Activated CD4-positive, alpha-beta memory T cell treated with anti-CD3 and anti-CD28 coated beads, Interleukin-2, amount 10 ng/mL, durations not matched to agents 7 days and 5 days (primary cell): ENCODE data around the gene MACROH2A1. TPM values are rescaled to one million over a fixed set of nuclear protein-coding genes. Genes with fewer than 3 reads are reported as not detected.

Experiments
- CTCF ChIA-PET: fragments of 350-600 bp; sonication (Branson Sonifier 250); formaldehyde crosslinking; loops from one replicate; lab custom pipeline; 2021; ENCODE audit warnings: antibody characterized with exemption, inconsistent platforms; lab: Charles Lee
- POLR2A ChIA-PET: fragments of 350-600 bp; sonication (Branson Sonifier 250); formaldehyde crosslinking; loops from one replicate; lab custom pipeline; 2021; ENCODE audit warnings: antibody characterized with exemption; lab: Charles Lee
- DNase-seq: peaks from one replicate; pipeline ENCODE4 v3.0.0-alpha.2; 2020
- H3K27ac Mint-ChIP-seq: one replicate; pipeline ENCODE4 v1.8.0; 2021; ENCODE audit warnings: mild to moderate bottlenecking, mixed read lengths
- H3K27me3 Mint-ChIP-seq: one replicate; pipeline ENCODE4 v1.8.0; 2021; ENCODE audit warnings: mixed read lengths
- H3K36me3 Mint-ChIP-seq: one replicate; pipeline ENCODE4 v1.8.0; 2021; ENCODE audit warnings: low read depth, mixed read lengths
- H3K4me1 Mint-ChIP-seq: one replicate; pipeline ENCODE4 v1.8.0; 2021; ENCODE audit warnings: mixed read lengths
- H3K4me3 Mint-ChIP-seq: one replicate; pipeline ENCODE4 v1.8.0; 2021; ENCODE audit warnings: mild to moderate bottlenecking, mixed read lengths
- H3K9me3 Mint-ChIP-seq: one replicate; pipeline ENCODE4 v1.8.0; 2021; ENCODE audit warnings: mixed read lengths
- total RNA-seq, 2 experiments: library from RNA; stranded (reverse); gene quantifications; one replicate each; pipeline ENCODE4 v1.2.3, GENCODE V29; 2021

MACROH2A1 gene
- total RNA-seq, 2 experiments from 2014 or later, result 248 to 263 TPM

GRCh38 chr5:135377751-135378680 is 21.0 kb downstream of the MACROH2A1 start:
- H3K4me3 Mint-ChIP-seq, result no peak overlapping the region
- ChIA-PET POLR2A (interaction anchor here (3.4 kb wide), 1 partner anchor 15 kb away, joined by 9 read pairs; no protein-coding TSS in a partner anchor), CTCF (interaction anchor here (1.0 kb wide), 1 partner anchor 48 kb away, joined by 3 read pairs; no protein-coding TSS in a partner anchor)
- H3K27ac Mint-ChIP-seq, result peak overlapping the region; percentile 36
- no peak for DNase-seq
- peaks cover 66% of the 10 kb centered on the region for H3K4me1 Mint-ChIP-seq
- H3K36me3 Mint-ChIP-seq, result peaks cover 84% of the 10 kb centered on the region
- no peaks in the 10 kb centered on the region for H3K9me3 Mint-ChIP-seq
- H3K27me3 Mint-ChIP-seq, result no peaks in the 10 kb centered on the region

- H3K4me1 Mint-ChIP-seq, result peaks cover 74% of the 10 kb centered on the region
- POLR2A ChIA-PET, result interaction anchor here (3.4 kb wide), 1 partner anchor 16 kb away, joined by 9 read pairs; no protein-coding TSS in a partner anchor
- CTCF ChIA-PET, result no interaction called here
- no peaks in the 10 kb centered on the region for H3K9me3 Mint-ChIP-seq
- DNase-seq, result no peak
- no peak overlapping the region for H3K4me3 Mint-ChIP-seq
- peak overlapping the region; percentile 36 for H3K27ac Mint-ChIP-seq
- no peaks in the 10 kb centered on the region for H3K27me3 Mint-ChIP-seq
- peaks cover 84% of the 10 kb centered on the region for H3K36me3 Mint-ChIP-seq
Observed at GRCh38 chr5:135376961-135377624, 21.9 kb downstream of the MACROH2A1 start.

GRCh38 chr5:135375040-135375793 is 23.8 kb downstream of the MACROH2A1 start:
- peaks cover 83% of the 10 kb centered on the region for H3K36me3 Mint-ChIP-seq
- H3K27ac Mint-ChIP-seq, result no peak overlapping the region
- H3K27me3 Mint-ChIP-seq, result no peaks in the 10 kb centered on the region
- POLR2A ChIA-PET, result interaction anchor here (3.4 kb wide), 1 partner anchor 17 kb away, joined by 9 read pairs; no protein-coding TSS in a partner anchor
- H3K4me1 Mint-ChIP-seq, result peaks cover 84% of the 10 kb centered on the region
- H3K9me3 Mint-ChIP-seq, result no peaks in the 10 kb centered on the region
- H3K4me3 Mint-ChIP-seq, result no peak overlapping the region
- no peak for DNase-seq
- CTCF ChIA-PET, result no interaction called here

- Mint-ChIP-seq H3K27me3 (no peaks in the 10 kb centered on the region), H3K27ac (peak overlapping the region; percentile 66), H3K4me3 (no peak overlapping the region), H3K36me3 (peaks cover 77% of the 10 kb centered on the region), H3K9me3 (no peaks in the 10 kb centered on the region), H3K4me1 (peaks cover 73% of the 10 kb centered on the region)
- ChIA-PET CTCF (interaction anchor here (0.5 to 1.3 kb wide), 4 partner anchors 10 to 192 kb away, joined by 3 to 5 read pairs (median 4); no protein-coding TSS in a partner anchor), POLR2A (no interaction called here)
- no peak for DNase-seq
Observed at GRCh38 chr5:135373736-135374515, 25.1 kb downstream of the MACROH2A1 start.

- Mint-ChIP-seq H3K4me3 (no peak overlapping the region), H3K9me3 (no peaks in the 10 kb centered on the region), H3K27me3 (no peaks in the 10 kb centered on the region), H3K4me1 (peaks cover 62% of the 10 kb centered on the region), H3K36me3 (peaks cover 75% of the 10 kb centered on the region), H3K27ac (peak overlapping the region; percentile 66)
- ChIA-PET CTCF (interaction anchor here (1.2 to 1.3 kb wide), 3 partner anchors 11 to 193 kb away, joined by 3 to 5 read pairs (median 4); no protein-coding TSS in a partner anchor), POLR2A (no interaction called here)
- DNase-seq, result peak; percentile 21
Observed at GRCh38 chr5:135372654-135373381, 26.2 kb downstream of the MACROH2A1 start.

GRCh38 chr5:135371622-135372232 is 27.3 kb downstream of the MACROH2A1 start:
- Mint-ChIP-seq H3K36me3 (peaks cover 78% of the 10 kb centered on the region), H3K4me1 (peaks cover 51% of the 10 kb centered on the region), H3K27ac (peak overlapping the region; percentile 47), H3K9me3 (no peaks in the 10 kb centered on the region), H3K4me3 (no peak overlapping the region), H3K27me3 (no peaks in the 10 kb centered on the region)
- POLR2A ChIA-PET, result no interaction called here
- DNase-seq, result no peak
- CTCF ChIA-PET, result no interaction called here

GRCh38 chr5:135369952-135370351 is 29.1 kb downstream of the MACROH2A1 start:
- Mint-ChIP-seq H3K27me3 (no peaks in the 10 kb centered on the region), H3K27ac (no peak overlapping the region), H3K4me1 (peaks cover 39% of the 10 kb centered on the region), H3K36me3 (peaks cover 72% of the 10 kb centered on the region), H3K4me3 (no peak overlapping the region), H3K9me3 (no peaks in the 10 kb centered on the region)
- ChIA-PET CTCF (no interaction called here), POLR2A (interaction anchor here (0.9 to 1.2 kb wide), 2 partner anchors 15 to 29 kb away, joined by 3 to 4 read pairs; partner anchors contain the start of gene MACROH2A1)
- DNase-seq, result no peak

GRCh38 chr5:135367554-135367953 is 31.5 kb downstream of the MACROH2A1 start:
- no peaks in the 10 kb centered on the region for H3K9me3 Mint-ChIP-seq
- ChIA-PET POLR2A (no interaction called here), CTCF (no interaction called here)
- no peaks in the 10 kb centered on the region for H3K27me3 Mint-ChIP-seq
- no peak for DNase-seq
- H3K4me1 Mint-ChIP-seq, result peaks cover 26% of the 10 kb centered on the region
- H3K36me3 Mint-ChIP-seq, result peaks cover 68% of the 10 kb centered on the region
- no peak overlapping the region for H3K27ac Mint-ChIP-seq
- no peak overlapping the region for H3K4me3 Mint-ChIP-seq

- Mint-ChIP-seq H3K4me1 (peaks cover 21% of the 10 kb centered on the region), H3K4me3 (no peak overlapping the region), H3K27ac (no peak overlapping the region), H3K27me3 (no peaks in the 10 kb centered on the region), H3K36me3 (peaks cover 63% of the 10 kb centered on the region), H3K9me3 (no peaks in the 10 kb centered on the region)
- POLR2A ChIA-PET, result no interaction called here
- CTCF ChIA-PET, result no interaction called here
- no peak for DNase-seq
Observed at GRCh38 chr5:135367076-135367475, 32.0 kb downstream of the MACROH2A1 start.

- Mint-ChIP-seq H3K4me3 (no peak overlapping the region), H3K36me3 (peaks cover 59% of the 10 kb centered on the region), H3K27ac (no peak overlapping the region), H3K9me3 (no peaks in the 10 kb centered on the region), H3K27me3 (no peaks in the 10 kb centered on the region), H3K4me1 (peaks cover 24% of the 10 kb centered on the region)
- ChIA-PET CTCF (no interaction called here), POLR2A (no interaction called here)
- no peak for DNase-seq
Observed at GRCh38 chr5:135365281-135365680, 33.8 kb downstream of the MACROH2A1 start.
